Spleen (tissue), 7 donors: Measurements from ENCODE around the gene EFCAB12.

Experiments used
- CTCF ChIP-seq, 11 experiments: fragments of 200-600 bp in 7 of 11; fragments of 450-650 bp in 4 of 11; sonication (generic) in 4 of 11; IDR thresholded peaks in 8 of 11; conservative IDR thresholded peaks in 3 of 11; 1 replicate in 7 of 11; 2 replicates in 4 of 11; pipeline versions ENCODE4 v1.4.0 to v1.8.0; 2016 to 2021; ENCODE audit warnings: antibody characterized with exemption in 11 of 11, inconsistent platforms in 4 of 11, mild to moderate bottlenecking in 1 of 11
- POLR2A ChIP-seq, 3 donors: fragments of 450-650 bp; IDR thresholded peaks; one replicate each; pipeline ENCODE4 v1.5.1; 2017; ENCODE audit warnings: antibody characterized with exemption in 3 of 3, mild to moderate bottlenecking in 1 of 3
- POLR2AphosphoS5 ChIP-seq, 3 donors: sonication (generic); formaldehyde crosslinking; IDR thresholded peaks; one replicate each; pipeline ENCODE4 v1.5.1; 2017; ENCODE audit warnings: antibody characterized with exemption in 3 of 3
- donor health status: DM: no; HTN: no; CAD: no; lungs with moderate emphysema.
- donor health status: DM: no; HTN: no; CAD: no.
- donor health status: DM: no; HTN: no; CAD: no.

DNA sequence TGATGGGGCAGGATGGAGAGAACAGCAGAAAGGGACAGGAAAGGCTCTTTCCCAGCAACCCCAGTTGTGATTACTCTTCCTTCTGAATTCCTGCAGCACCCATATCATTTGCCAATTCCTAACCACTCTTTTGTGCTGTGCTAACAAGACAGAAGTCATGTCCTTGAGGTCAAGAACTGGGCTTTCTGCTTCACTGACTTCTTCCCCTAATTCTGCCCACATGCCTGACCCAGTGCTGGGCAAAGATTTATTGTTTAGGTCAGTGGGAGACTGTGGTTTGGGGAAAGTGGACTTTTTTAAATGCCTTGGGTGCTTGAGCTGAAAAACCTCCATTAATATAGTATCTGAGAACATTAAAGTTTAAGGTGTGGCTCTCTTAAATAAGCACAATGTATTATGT, 4.2 kb upstream of the EFCAB12 start:
- TF ChIP-seq CTCF (IDR thresholded peaks at IDR 0.05 in 8 of 11, conservative IDR thresholded peaks at IDR 0.05 in 3 of 11): no peak
- TF ChIP-seq POLR2A (IDR thresholded peaks at IDR 0.05): no peak
- no peak for TF ChIP-seq POLR2AphosphoS5 (IDR thresholded peaks at IDR 0.05)
